Fibroblast of lung (primary cell): ENCODE measurements around the gene ZNF747. TPM values are rescaled to one million over a fixed set of nuclear protein-coding genes. Genes with fewer than 3 reads are reported as not detected.

Experiments used
- DNase-seq, 2 donors: peaks; one replicate each; pipeline versions ENCODE4 v3.0.0 to v3.0.0-alpha.2; 2010; ENCODE audit warnings: low read depth in 2 of 2
- H2AFZ ChIP-seq: 2 replicates; pipeline ENCODE4 v1.5.1; 2012; ENCODE audit warnings: low read length, control low read depth, inconsistent platforms
- H3K27ac ChIP-seq: 2 replicates; pipeline ENCODE4 v1.5.1; 2011; ENCODE audit warnings: low read length, control low read depth; ENCODE audit not compliant: insufficient read depth
- H3K27me3 ChIP-seq: 2 replicates; pipeline ENCODE4 v1.5.1; 2011; ENCODE audit warnings: mild to moderate bottlenecking, low read length; ENCODE audit not compliant: control insufficient read depth, insufficient read depth
- H3K36me3 ChIP-seq: 2 replicates; pipeline ENCODE4 v1.5.1; 2011; ENCODE audit warnings: low read length; ENCODE audit not compliant: control insufficient read depth, insufficient read depth
- H3K4me1 ChIP-seq: 2 replicates; pipeline ENCODE4 v1.5.1; 2011; ENCODE audit warnings: low read length; ENCODE audit not compliant: control insufficient read depth, insufficient read depth; ENCODE audit errors: extremely low read depth
- H3K4me2 ChIP-seq: 2 replicates; pipeline ENCODE4 v1.5.1; 2011; ENCODE audit warnings: low read length, control low read depth; ENCODE audit not compliant: insufficient read depth; ENCODE audit errors: extremely low read depth
- H3K4me3 ChIP-seq, 4 experiments: fragments of 200-600 bp in 1 of 4; sonication (generic) in 1 of 4; replicated peaks in 1 of 4; 2 replicates each; pipeline ENCODE4 v1.5.1; 2011 to 2016; ENCODE audit warnings: low read length in 4 of 4, low read depth in 3 of 4, mild to moderate bottlenecking in 3 of 4, control low read depth in 2 of 4, inconsistent platforms in 1 of 4, mixed read lengths in 1 of 4; ENCODE audit not compliant: insufficient read depth in 1 of 4; ENCODE audit errors: control extremely low read depth in 1 of 4
- H3K79me2 ChIP-seq: 2 replicates; pipeline ENCODE4 v1.5.1; 2012; ENCODE audit warnings: mild to moderate bottlenecking, low read length, inconsistent platforms; ENCODE audit not compliant: control insufficient read depth, insufficient read depth
- H3K9ac ChIP-seq: 2 replicates; pipeline ENCODE4 v1.5.1; 2011; ENCODE audit warnings: mild to moderate bottlenecking, low read length, control low read depth; ENCODE audit not compliant: insufficient read depth
- H3K9me3 ChIP-seq: 2 replicates; pipeline ENCODE4 v1.5.1; 2012; ENCODE audit warnings: low read depth, low read length; ENCODE audit not compliant: control insufficient read depth, insufficient read depth
- H4K20me1 ChIP-seq: 2 replicates; pipeline ENCODE4 v1.5.1; 2011; ENCODE audit warnings: low read length; ENCODE audit not compliant: control insufficient read depth, insufficient read depth; ENCODE audit errors: extremely low read depth
- EZH2 ChIP-seq: IDR thresholded peaks from 2 replicates; pipeline ENCODE4 v1.5.1; 2012; ENCODE audit warnings: low read length, control low read depth, mild to moderate bottlenecking; ENCODE audit errors: missing control alignments
- polyA plus RNA-seq, 2 donors: library from polyadenylated mRNA; depleted of rRNA in 1 of 2; stranded (reverse) in 1 of 2; unstranded in 1 of 2; fragments of >200 nt; gene quantifications; 2 replicates each; pipeline ENCODE4 v1.2.1, GENCODE V29; 2011 to 2012; ENCODE audit warnings: missing spikeins in 1 of 2
- total RNA-seq: library from RNA; depleted of rRNA; stranded (reverse); fragments of >200 nt; gene quantifications from 2 replicates; pipeline ENCODE4 v1.2.1, GENCODE V29; 2014
- TF ChIP-seq, protein P1 (sequence below), 2 donors: IDR thresholded peaks in 1 of 2; conservative IDR thresholded peaks in 1 of 2; 1 replicate in 1 of 2; 2 replicates in 1 of 2; pipeline ENCODE4 v1.5.1; 2011 to 2012; ENCODE audit warnings: low read length in 2 of 2, control low read depth in 1 of 2, inconsistent platforms in 1 of 2, low read depth in 1 of 2, mild to moderate bottlenecking in 1 of 2

Gene ZNF747
- total and polyA plus RNA-seq, 2 donors (not counting 1 experiment from before 2014, with no cell fraction given): 4.4 to 10.6 TPM

- TF ChIP-seq EZH2: no peak
- TF ChIP-seq, protein P1, sequence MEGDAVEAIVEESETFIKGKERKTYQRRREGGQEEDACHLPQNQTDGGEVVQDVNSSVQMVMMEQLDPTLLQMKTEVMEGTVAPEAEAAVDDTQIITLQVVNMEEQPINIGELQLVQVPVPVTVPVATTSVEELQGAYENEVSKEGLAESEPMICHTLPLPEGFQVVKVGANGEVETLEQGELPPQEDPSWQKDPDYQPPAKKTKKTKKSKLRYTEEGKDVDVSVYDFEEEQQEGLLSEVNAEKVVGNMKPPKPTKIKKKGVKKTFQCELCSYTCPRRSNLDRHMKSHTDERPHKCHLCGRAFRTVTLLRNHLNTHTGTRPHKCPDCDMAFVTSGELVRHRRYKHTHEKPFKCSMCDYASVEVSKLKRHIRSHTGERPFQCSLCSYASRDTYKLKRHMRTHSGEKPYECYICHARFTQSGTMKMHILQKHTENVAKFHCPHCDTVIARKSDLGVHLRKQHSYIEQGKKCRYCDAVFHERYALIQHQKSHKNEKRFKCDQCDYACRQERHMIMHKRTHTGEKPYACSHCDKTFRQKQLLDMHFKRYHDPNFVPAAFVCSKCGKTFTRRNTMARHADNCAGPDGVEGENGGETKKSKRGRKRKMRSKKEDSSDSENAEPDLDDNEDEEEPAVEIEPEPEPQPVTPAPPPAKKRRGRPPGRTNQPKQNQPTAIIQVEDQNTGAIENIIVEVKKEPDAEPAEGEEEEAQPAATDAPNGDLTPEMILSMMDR (conservative IDR thresholded peaks at IDR 0.05 in 1 of 2, IDR thresholded peaks at IDR 0.05 in 1 of 2; ENCODE audit: low read depth in 1 of 2, low read length in 2 of 2): no peak
Measured at GRCh38 chr16:30518552-30518951, 16.1 kb downstream of the ZNF747 start.

GRCh38 chr16:30515275-30515674 lies 19.4 kb downstream of the ZNF747 start:
- no peak overlapping the region for H3K4me3 ChIP-seq
- no peak overlapping the region for H3K27ac ChIP-seq
- DNase-seq: no peak
- H3K9me3 ChIP-seq: no peaks in the 10 kb centered on the region
- H4K20me1 ChIP-seq: no peaks in the 10 kb centered on the region
- no peaks in the 10 kb centered on the region for H3K36me3 ChIP-seq
- peaks cover 5% of the 10 kb centered on the region for H3K27me3 ChIP-seq
- no peak overlapping the region for H3K9ac ChIP-seq
- no peak overlapping the region for H2AFZ ChIP-seq
- H3K79me2 ChIP-seq: no peaks in the 10 kb centered on the region
- H3K4me2 ChIP-seq: no peak overlapping the region
- no peaks in the 10 kb centered on the region for H3K4me1 ChIP-seq
- no peak for TF ChIP-seq EZH2
- TF ChIP-seq, protein P1 (conservative IDR thresholded peaks at IDR 0.05 in 1 of 2, IDR thresholded peaks at IDR 0.05 in 1 of 2; ENCODE audit: low read depth in 1 of 2, low read length in 2 of 2): no peak

More at GRCh38 chr16:30518552-30518951, 16.1 kb downstream of the ZNF747 start:
- DNase-seq: no peak
- Histone ChIP-seq H3K36me3 (no peaks in the 10 kb centered on the region), H3K9me3 (no peaks in the 10 kb centered on the region), H4K20me1 (no peaks in the 10 kb centered on the region), H3K4me1 (no peaks in the 10 kb centered on the region), H3K27ac (no peak overlapping the region), H3K4me3 (no peak overlapping the region), H3K79me2 (no peaks in the 10 kb centered on the region), H3K27me3 (peaks cover under 1% of the 10 kb centered on the region), H3K4me2 (no peak overlapping the region), H2AFZ (no peak overlapping the region), H3K9ac (no peak overlapping the region)

GRCh38 chr16:30511509-30511908 lies 23.1 kb downstream of the ZNF747 start:
- no peaks in the 10 kb centered on the region for H3K9me3 ChIP-seq
- no peaks in the 10 kb centered on the region for H3K79me2 ChIP-seq
- no peak for DNase-seq
- no peak overlapping the region for H3K27ac ChIP-seq
- no peak overlapping the region for H2AFZ ChIP-seq
- H3K27me3 ChIP-seq: peaks cover 5% of the 10 kb centered on the region
- H3K4me1 ChIP-seq: no peaks in the 10 kb centered on the region
- H3K4me2 ChIP-seq: no peak overlapping the region
- no peak overlapping the region for H3K9ac ChIP-seq
- TF ChIP-seq EZH2: no peak
- TF ChIP-seq, protein P1 (conservative IDR thresholded peaks at IDR 0.05 in 1 of 2, IDR thresholded peaks at IDR 0.05 in 1 of 2; ENCODE audit: low read depth in 1 of 2, low read length in 2 of 2): no peak
- no peak overlapping the region for H3K4me3 ChIP-seq
- no peaks in the 10 kb centered on the region for H3K36me3 ChIP-seq
- no peaks in the 10 kb centered on the region for H4K20me1 ChIP-seq
